Gastroesophageal sphincter (tissue), 3 donors: ENCODE measurements around the gene PTPN23.

Experiments
- CTCF ChIP-seq, 4 experiments: fragments of 200-600 bp in 2 of 4; fragments of 450-650 bp in 2 of 4; sonication (generic) in 1 of 4; IDR thresholded peaks; one replicate each; pipeline ENCODE4 v1.5.1; 2017 to 2019; ENCODE audit warnings: antibody characterized with exemption in 4 of 4, mild to moderate bottlenecking in 2 of 4, moderate library complexity in 2 of 4
- POLR2A ChIP-seq, 2 donors: fragments of 450-650 bp; IDR thresholded peaks; one replicate each; pipeline ENCODE4 v1.6.1; 2017; ENCODE audit warnings: antibody characterized with exemption in 2 of 2, mild to moderate bottlenecking in 2 of 2, moderate library complexity in 1 of 2
- POLR2AphosphoS5 ChIP-seq: sonication (generic); formaldehyde crosslinking; IDR thresholded peaks from one replicate; pipeline ENCODE4 v1.6.1; 2017; ENCODE audit warnings: antibody characterized with exemption

GRCh38 chr3:47367631-47368030, 13.2 kb upstream of the PTPN23 start:
- TF ChIP-seq POLR2A (IDR thresholded peaks at IDR 0.05) = no peak
- TF ChIP-seq CTCF (IDR thresholded peaks at IDR 0.05) = no peak
- no peak for TF ChIP-seq POLR2AphosphoS5
